ENCODE measurements around the gene ARL2BP. TPM values are rescaled to one million over a fixed set of nuclear protein-coding genes. Genes with fewer than 3 reads are reported as not detected.

Gene ARL2BP
- total and polyA plus RNA-seq, 9 of the 15 experiments (the other 6 are each of a cell fraction or from before 2014, with no cell fraction given) = 16.7 to 41.8 (median 27.2) TPM

DNA sequence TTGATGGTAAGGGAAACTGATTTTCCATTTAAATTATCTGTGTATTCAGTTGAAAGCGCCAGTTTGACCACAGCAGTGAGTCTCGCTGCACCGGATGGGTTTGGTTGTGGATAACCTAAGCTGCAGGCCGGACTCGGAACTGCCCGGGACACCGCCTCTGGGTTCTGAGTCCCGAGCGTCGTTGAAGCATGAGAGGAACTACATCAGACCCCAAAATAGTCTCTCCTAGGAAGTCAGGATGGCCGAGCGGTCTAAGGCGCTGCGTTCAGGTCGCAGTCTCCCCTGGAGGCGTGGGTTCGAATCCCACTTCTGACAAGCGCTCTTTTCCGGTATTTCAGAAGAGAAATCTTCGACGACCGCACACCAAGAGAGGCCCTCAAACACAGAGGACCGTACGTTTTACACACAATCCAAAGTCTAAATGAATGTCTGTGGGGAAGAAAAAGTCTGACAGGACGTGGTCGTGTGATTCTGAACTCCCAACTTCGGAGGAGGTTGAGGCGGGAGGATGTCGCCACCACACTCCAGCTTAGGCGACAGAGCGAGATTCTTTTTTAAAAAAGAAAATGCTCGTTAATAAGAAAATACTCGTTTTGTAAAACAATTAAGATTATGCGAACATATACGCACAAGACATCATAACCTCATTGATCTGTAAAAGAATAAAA lies 54.8 kb downstream of the ARL2BP start (continued):
- TF ChIP-seq HMBOX1 (IDR thresholded peaks at IDR 0.05) = peak; percentile 78
- TF ChIP-seq, protein P1, sequence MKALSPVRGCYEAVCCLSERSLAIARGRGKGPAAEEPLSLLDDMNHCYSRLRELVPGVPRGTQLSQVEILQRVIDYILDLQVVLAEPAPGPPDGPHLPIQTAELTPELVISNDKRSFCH (CRISPR knock-in tag; IDR thresholded peaks at IDR 0.05) = no peak
- TF ChIP-seq, protein P1 (tag; IDR thresholded peaks at IDR 0.05) = peak; percentile 27; the same call in 1 of the 2 replicates
- no peak for TF ChIP-seq YBX1 (IDR thresholded peaks at IDR 0.05)
- TF ChIP-seq MYC (IDR thresholded peaks at IDR 0.05; ENCODE audit: low read depth, low read length) = no peak
- TF ChIP-seq MYC (CRISPR knock-in tag; IDR thresholded peaks at IDR 0.05; ENCODE audit: borderline replicate concordance, low read depth) = no peak
- TF ChIP-seq BRD4 (IDR thresholded peaks at IDR 0.05) = peak; percentile 84
- TF ChIP-seq, protein P2, sequence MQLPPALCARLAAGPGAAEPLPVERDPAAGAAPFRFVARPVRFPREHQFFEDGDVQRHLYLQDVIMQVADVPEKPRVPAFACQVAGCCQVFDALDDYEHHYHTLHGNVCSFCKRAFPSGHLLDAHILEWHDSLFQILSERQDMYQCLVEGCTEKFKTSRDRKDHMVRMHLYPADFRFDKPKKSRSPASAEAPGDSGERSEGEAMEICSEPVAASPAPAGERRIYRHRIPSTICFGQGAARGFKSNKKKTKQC (CRISPR knock-in tag; IDR thresholded peaks at IDR 0.05) = 0 out of 2 replicates have a peak, but pooled peaks have one; percentile 21
- TF ChIP-seq ZMIZ1 (IDR thresholded peaks at IDR 0.05; ENCODE audit: low read depth in 2 of 2, low read length in 2 of 2) = no peak
- peak; percentile 94; the same call in 1 of the 2 replicates for TF ChIP-seq LARP7 (IDR thresholded peaks at IDR 0.05)
- no peak for TF ChIP-seq WHSC1 (IDR thresholded peaks at IDR 0.05; ENCODE audit: low read length)
- peak; percentile 71 for TF ChIP-seq RBBP5 (IDR thresholded peaks at IDR 0.05; ENCODE audit: borderline replicate concordance, insufficient read depth, low read length, poor library complexity, severe bottlenecking)
- TF ChIP-seq ZNF778 (CRISPR knock-in tag; IDR thresholded peaks at IDR 0.05) = no peak
- peak in 1 of 2 experiments; percentile 91; a peak in 3 of 4 replicates for TF ChIP-seq ARNT (IDR thresholded peaks at IDR 0.05)
- 0 out of 3 replicates have a peak, but pooled peaks of 1 of the 2 experiments have one; percentile 8 for TF ChIP-seq CBX3 (IDR thresholded peaks at IDR 0.05; ENCODE audit: borderline replicate concordance in 1 of 2, low read length in 2 of 2)
- 0 out of 2 replicates have a peak, but pooled peaks have one; percentile 67 for TF ChIP-seq HDAC8 (tag; IDR thresholded peaks at IDR 0.05)
- TF ChIP-seq ETV6 (IDR thresholded peaks at IDR 0.05; ENCODE audit: borderline replicate concordance in 1 of 2, low read depth in 2 of 2, low read length in 1 of 2) = peak in 1 of 2 experiments; percentile 39; a peak in 2 of 4 replicates
- no peak for TF ChIP-seq ETV6 (CRISPR knock-in tag; IDR thresholded peaks at IDR 0.05; ENCODE audit: borderline replicate concordance)
- TF ChIP-seq SMARCE1 (IDR thresholded peaks at IDR 0.05) = 0 out of 2 replicates have a peak, but pooled peaks have one; percentile 14
- TF ChIP-seq PHF21A (IDR thresholded peaks at IDR 0.05; ENCODE audit: borderline replicate concordance, low read depth) = 0 out of 2 replicates have a peak, but pooled peaks have one; percentile 55
- TF ChIP-seq ZKSCAN8 (CRISPR knock-in tag; IDR thresholded peaks at IDR 0.05) = no peak; the same call in 1 of the 2 replicates
- peak; percentile 37; the same call in 1 of the 2 replicates for TF ChIP-seq PKNOX1 (IDR thresholded peaks at IDR 0.05)

All from K562 (cell line).